ENCODE data around the gene CPTP.

DNA sequence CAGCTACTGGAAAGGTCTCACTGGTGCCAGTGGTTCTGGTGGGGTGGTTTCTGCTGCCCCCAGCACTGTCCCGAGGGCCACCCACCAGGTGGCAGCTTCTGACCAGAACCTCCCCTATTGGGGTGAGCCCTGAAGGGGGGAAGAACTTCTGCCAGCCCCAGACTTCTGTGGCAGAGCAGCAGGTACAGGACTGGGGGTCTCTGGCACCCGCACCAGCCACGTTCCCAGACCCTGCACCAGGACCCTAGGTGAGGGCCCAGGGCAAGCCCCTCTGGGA lies 14.6 kb upstream of the CPTP start:
- TF ChIP-seq, protein P1, sequence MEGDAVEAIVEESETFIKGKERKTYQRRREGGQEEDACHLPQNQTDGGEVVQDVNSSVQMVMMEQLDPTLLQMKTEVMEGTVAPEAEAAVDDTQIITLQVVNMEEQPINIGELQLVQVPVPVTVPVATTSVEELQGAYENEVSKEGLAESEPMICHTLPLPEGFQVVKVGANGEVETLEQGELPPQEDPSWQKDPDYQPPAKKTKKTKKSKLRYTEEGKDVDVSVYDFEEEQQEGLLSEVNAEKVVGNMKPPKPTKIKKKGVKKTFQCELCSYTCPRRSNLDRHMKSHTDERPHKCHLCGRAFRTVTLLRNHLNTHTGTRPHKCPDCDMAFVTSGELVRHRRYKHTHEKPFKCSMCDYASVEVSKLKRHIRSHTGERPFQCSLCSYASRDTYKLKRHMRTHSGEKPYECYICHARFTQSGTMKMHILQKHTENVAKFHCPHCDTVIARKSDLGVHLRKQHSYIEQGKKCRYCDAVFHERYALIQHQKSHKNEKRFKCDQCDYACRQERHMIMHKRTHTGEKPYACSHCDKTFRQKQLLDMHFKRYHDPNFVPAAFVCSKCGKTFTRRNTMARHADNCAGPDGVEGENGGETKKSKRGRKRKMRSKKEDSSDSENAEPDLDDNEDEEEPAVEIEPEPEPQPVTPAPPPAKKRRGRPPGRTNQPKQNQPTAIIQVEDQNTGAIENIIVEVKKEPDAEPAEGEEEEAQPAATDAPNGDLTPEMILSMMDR (IDR thresholded peaks at IDR 0.05) = no peak
- TF ChIP-seq POLR2A (IDR thresholded peaks at IDR 0.05) = no peak
